ENCODE results near the gene MET. TPM values are rescaled to one million over a fixed set of nuclear protein-coding genes. Genes with fewer than 3 reads are reported as not detected.

MET gene
- total and polyA plus RNA-seq, 10 of the 15 experiments (the other 5 are each of a cell fraction or from before 2014, with no cell fraction given) = 0.01 to 0.21 TPM; not detected in 8

DNA sequence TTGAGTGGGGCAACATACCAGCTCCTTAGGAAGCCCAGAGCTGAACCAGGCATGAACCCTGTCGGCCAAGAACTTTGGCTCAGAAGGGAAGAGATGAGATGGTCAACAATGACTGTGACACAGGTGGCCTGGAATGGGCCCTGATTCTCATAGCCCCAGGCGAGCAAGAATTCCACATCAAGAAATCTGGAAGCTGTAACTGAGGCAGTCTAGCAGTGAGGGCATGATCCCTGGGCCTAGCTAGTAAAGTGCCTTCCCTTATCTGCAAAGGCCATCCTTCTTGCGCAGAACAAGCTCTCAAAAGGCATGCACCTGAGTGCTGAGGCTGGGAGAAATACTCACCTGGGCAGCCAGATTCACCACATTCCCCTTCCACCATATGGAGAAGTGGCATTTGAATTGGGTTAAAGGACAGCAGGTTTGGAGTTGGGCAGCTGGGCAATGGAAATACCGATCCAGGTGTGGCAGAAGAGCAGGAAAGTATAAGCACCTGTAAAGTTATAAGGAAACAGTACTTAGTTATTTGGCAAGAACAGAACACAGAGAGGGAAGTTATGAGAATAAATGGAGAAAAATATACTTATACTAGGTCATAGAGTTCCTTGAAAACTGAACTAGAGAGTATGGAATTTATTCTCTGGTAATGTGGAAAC, 111.8 kb downstream of the MET start:
- Histone ChIP-seq H3K9ac (ENCODE audit: control insufficient read depth, insufficient read depth, low read length) (no peak overlapping the region), H3K79me2 (ENCODE audit: control insufficient read depth, insufficient read depth, low read length) (no peaks in the 10 kb centered on the region), H2AFZ (ENCODE audit: control insufficient read depth, low read depth, low read length) (no peak overlapping the region), H3K4me1 (ENCODE audit: control insufficient read depth, insufficient read depth, low read length) (peaks cover 6% of the 10 kb centered on the region; the same call in 1 of the 2 replicates), H3K9me3 (replicated peaks; ENCODE audit: control insufficient read depth, insufficient read depth, low read length) (no peaks in the 10 kb centered on the region), H3K27me3 (replicated peaks in 1 of 2; ENCODE audit: control insufficient read depth in 2 of 2, insufficient read depth in 2 of 2, low read length in 1 of 2) (peaks cover 0 to 2% of the 10 kb centered on the region in 2 experiments; a peak in 3 of 4 replicates), H3K4me2 (ENCODE audit: control insufficient read depth, insufficient read depth) (no peak overlapping the region), H3K27ac (ENCODE audit: control insufficient read depth, insufficient read depth) (no peak overlapping the region), H3K4me3 (no peak overlapping the region), H3K36me3 (ENCODE audit: control insufficient read depth in 2 of 2, insufficient read depth in 2 of 2, low read length in 1 of 2) (no peaks in the 10 kb centered on the region), H4K20me1 (ENCODE audit: control insufficient read depth, insufficient read depth) (no peaks in the 10 kb centered on the region)
- ChIA-PET RAD21 (ENCODE audit: unreplicated experiment) (interaction anchor here (1.0 kb wide), 1 partner anchor 192 kb away, joined by 6 read pairs; no protein-coding TSS in a partner anchor), CTCF (interaction anchor here (5.5 kb wide), 1 partner anchor 190 kb away, joined by 106 read pairs; no protein-coding TSS in a partner anchor), POLR2A (no interaction called here), SMC1A (ENCODE audit: uncharacterized antibody, unreplicated experiment) (no interaction called here)
- BruUV-seq (replicated peaks) = no TSS peak
- ATAC-seq (no peak), DNase-seq (ENCODE audit: low read depth, low spot score) (no peak), FAIRE-seq (no peak)
- intact Hi-C loops (cut with micrococcal nuclease; ENCODE audit: unreplicated experiment) = no loop called here
- in situ Hi-C loops (cut with MboI) = loop anchor here (10.0 kb wide), 1 partner anchor 519 kb away; no protein-coding TSS in a partner anchor
- 46% methylated on average over 4 of the region's 4 CpGs for WGBS (ENCODE audit: insufficient coverage, insufficient replicate concordance, low lambda C conversion rate, missing lambda C conversion rate)
- TF ChIP-seq IKZF2 (IDR thresholded peaks at IDR 0.05) = no peak
- TF ChIP-seq ETV6 (conservative IDR thresholded peaks at IDR 0.05 in 1 of 2, IDR thresholded peaks at IDR 0.05 in 1 of 2; ENCODE audit: borderline replicate concordance in 1 of 2, low read depth in 1 of 2) = no peak
- no peak for TF ChIP-seq EZH2 (IDR thresholded peaks at IDR 0.05; ENCODE audit: borderline replicate concordance, control insufficient read depth, low read depth, low read length)
- TF ChIP-seq, protein P1, sequence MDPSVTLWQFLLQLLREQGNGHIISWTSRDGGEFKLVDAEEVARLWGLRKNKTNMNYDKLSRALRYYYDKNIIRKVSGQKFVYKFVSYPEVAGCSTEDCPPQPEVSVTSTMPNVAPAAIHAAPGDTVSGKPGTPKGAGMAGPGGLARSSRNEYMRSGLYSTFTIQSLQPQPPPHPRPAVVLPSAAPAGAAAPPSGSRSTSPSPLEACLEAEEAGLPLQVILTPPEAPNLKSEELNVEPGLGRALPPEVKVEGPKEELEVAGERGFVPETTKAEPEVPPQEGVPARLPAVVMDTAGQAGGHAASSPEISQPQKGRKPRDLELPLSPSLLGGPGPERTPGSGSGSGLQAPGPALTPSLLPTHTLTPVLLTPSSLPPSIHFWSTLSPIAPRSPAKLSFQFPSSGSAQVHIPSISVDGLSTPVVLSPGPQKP (IDR thresholded peaks at IDR 0.05; ENCODE audit: low read depth, low read length) = no peak
- no peak for TF ChIP-seq ZBTB40 (IDR thresholded peaks at IDR 0.05; ENCODE audit: borderline replicate concordance)
- no peak for TF ChIP-seq KAT2A (conservative IDR thresholded peaks at IDR 0.05; ENCODE audit: control insufficient read depth, low read depth, low read length)
- TF ChIP-seq IRF4 (IDR thresholded peaks at IDR 0.05; ENCODE audit: low read depth, low read length) = no peak
- TF ChIP-seq, protein P2, sequence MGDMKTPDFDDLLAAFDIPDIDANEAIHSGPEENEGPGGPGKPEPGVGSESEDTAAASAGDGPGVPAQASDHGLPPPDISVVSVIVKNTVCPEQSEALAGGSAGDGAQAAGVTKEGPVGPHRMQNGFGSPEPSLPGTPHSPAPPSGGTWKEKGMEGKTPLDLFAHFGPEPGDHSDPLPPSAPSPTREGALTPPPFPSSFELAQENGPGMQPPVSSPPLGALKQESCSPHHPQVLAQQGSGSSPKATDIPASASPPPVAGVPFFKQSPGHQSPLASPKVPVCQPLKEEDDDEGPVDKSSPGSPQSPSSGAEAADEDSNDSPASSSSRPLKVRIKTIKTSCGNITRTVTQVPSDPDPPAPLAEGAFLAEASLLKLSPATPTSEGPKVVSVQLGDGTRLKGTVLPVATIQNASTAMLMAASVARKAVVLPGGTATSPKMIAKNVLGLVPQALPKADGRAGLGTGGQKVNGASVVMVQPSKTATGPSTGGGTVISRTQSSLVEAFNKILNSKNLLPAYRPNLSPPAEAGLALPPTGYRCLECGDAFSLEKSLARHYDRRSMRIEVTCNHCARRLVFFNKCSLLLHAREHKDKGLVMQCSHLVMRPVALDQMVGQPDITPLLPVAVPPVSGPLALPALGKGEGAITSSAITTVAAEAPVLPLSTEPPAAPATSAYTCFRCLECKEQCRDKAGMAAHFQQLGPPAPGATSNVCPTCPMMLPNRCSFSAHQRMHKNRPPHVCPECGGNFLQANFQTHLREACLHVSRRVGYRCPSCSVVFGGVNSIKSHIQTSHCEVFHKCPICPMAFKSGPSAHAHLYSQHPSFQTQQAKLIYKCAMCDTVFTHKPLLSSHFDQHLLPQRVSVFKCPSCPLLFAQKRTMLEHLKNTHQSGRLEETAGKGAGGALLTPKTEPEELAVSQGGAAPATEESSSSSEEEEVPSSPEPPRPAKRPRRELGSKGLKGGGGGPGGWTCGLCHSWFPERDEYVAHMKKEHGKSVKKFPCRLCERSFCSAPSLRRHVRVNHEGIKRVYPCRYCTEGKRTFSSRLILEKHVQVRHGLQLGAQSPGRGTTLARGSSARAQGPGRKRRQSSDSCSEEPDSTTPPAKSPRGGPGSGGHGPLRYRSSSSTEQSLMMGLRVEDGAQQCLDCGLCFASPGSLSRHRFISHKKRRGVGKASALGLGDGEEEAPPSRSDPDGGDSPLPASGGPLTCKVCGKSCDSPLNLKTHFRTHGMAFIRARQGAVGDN (IDR thresholded peaks at IDR 0.05) = no peak
- no peak for TF ChIP-seq LARP7 (IDR thresholded peaks at IDR 0.05)
- no peak for TF ChIP-seq EED (IDR thresholded peaks at IDR 0.05; ENCODE audit: low read depth)
- TF ChIP-seq STAT3 (IDR thresholded peaks at IDR 0.05; ENCODE audit: low read depth, low read length) = no peak
- TF ChIP-seq BCL3 (IDR thresholded peaks at IDR 0.05; ENCODE audit: borderline replicate concordance, insufficient read depth, low read depth, low read length, poor library complexity, severe bottlenecking) = no peak
